HG03521 (cell line): ENCODE measurements around the gene NYAP1.
"Not testable (repeated sequence)": the region's sequence is repeated elsewhere in the genome, so short reads cannot be mapped to it uniquely, and the experiment has no call there.

Source experiments
- ATAC-seq: cut with Tn5 transposase; IDR thresholded peaks from one replicate; pipeline ENCODE4 v1.9.1; 2021; ENCODE audit warnings: mild to moderate bottlenecking, moderate library complexity; ENCODE audit not compliant: unreplicated experiment

Gene NYAP1

GRCh38 chr7:100481466-100481865, 2.3 kb upstream of the NYAP1 start:
- ATAC-seq = no peak

GRCh38 chr7:100482728-100483089, 1.0 kb upstream of the NYAP1 start:
- no peak for ATAC-seq

- peak; percentile 55 for ATAC-seq
These were observed 521 bp upstream of the NYAP1 start for GRCh38 chr7:100483090-100483721.

- ATAC-seq = no peak
These were observed 932 bp downstream of the NYAP1 start for GRCh38 chr7:100484673-100485045.

- ATAC-seq = no peak
These were observed 1.7 kb downstream of the NYAP1 start for GRCh38 chr7:100485471-100485876.

- ATAC-seq = no peak
These were observed 2.4 kb downstream of the NYAP1 start for GRCh38 chr7:100486111-100486636.

GRCh38 chr7:100486753-100487446, 3.2 kb downstream of the NYAP1 start:
- ATAC-seq = no peak

GRCh38 chr7:100488333-100489095, 4.8 kb downstream of the NYAP1 start:
- no peak for ATAC-seq

GRCh38 chr7:100489121-100489520, 5.4 kb downstream of the NYAP1 start:
- ATAC-seq = no peak

- ATAC-seq = no peak
These were observed 6.1 kb downstream of the NYAP1 start for GRCh38 chr7:100489824-100490223.

GRCh38 chr7:100490483-100491191, 6.9 kb downstream of the NYAP1 start:
- ATAC-seq = no peak

GRCh38 chr7:100491192-100491578, 7.5 kb downstream of the NYAP1 start:
- ATAC-seq = no peak

- no peak for ATAC-seq
These were observed 9.2 kb downstream of the NYAP1 start for GRCh38 chr7:100492738-100493475.

GRCh38 chr7:100493476-100494264, 9.9 kb downstream of the NYAP1 start:
- ATAC-seq = no peak

GRCh38 chr7:100496509-100496908, 12.8 kb downstream of the NYAP1 start:
- ATAC-seq = no peak

GRCh38 chr7:100500743-100501142, 17.0 kb downstream of the NYAP1 start:
- not testable (repeated sequence) for ATAC-seq

GRCh38 chr7:100504031-100504430, 20.3 kb downstream of the NYAP1 start:
- ATAC-seq = not testable (repeated sequence)

- no peak for ATAC-seq
These were observed 21.3 kb downstream of the NYAP1 start for GRCh38 chr7:100504887-100505611.

GRCh38 chr7:100506356-100506923, 22.7 kb downstream of the NYAP1 start:
- no peak for ATAC-seq
